ENCODE results near the gene MEST.
"Not testable (repeated sequence)": the region's sequence is repeated elsewhere in the genome, so short reads cannot be mapped to it uniquely, and the experiment has no call there.

The MEST gene

DNA sequence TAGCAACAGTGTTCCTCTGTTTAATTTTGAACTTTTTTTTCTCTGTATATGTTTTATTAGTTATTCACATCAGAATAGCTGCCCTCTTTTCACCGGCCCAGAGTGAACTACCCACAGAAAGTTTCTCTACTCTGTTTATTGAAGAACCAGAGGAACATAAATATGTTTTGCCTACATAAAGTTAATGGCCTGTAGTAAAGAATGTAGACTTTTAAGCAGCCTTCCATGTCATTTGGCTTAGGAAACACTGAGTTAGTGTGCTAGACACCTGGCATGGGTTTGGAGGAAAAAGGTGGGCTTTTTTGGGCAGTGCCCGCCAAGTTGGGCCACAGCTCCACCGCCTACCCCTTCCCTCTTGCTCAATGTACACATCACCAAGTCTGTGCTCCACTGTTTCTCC lies 8.9 kb upstream of the MEST start:
- in situ Hi-C loops (cut with MboI; ENCODE audit: low sequenced_read_pairs) = no loop called here

DNA sequence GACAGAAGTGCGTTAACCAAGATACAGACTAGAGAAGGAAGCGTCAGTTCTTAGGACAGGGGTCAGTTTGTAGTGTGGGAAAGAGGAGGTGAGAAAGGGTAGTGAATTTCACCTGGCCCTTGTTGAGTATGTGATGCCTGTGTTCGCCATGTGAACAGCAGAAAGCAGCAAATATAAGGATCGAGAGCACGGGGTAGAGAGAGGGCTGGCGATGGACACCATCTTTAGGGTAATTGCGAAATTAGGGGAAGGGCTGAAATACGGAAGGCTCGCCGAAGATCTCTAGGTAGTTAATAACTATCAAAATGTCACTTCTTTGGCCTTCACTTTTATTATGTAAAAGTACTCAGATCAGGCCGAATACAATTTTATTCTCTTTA lies 6.2 kb upstream of the MEST start:
- in situ Hi-C loops (cut with MboI; ENCODE audit: low sequenced_read_pairs) = no loop called here

DNA sequence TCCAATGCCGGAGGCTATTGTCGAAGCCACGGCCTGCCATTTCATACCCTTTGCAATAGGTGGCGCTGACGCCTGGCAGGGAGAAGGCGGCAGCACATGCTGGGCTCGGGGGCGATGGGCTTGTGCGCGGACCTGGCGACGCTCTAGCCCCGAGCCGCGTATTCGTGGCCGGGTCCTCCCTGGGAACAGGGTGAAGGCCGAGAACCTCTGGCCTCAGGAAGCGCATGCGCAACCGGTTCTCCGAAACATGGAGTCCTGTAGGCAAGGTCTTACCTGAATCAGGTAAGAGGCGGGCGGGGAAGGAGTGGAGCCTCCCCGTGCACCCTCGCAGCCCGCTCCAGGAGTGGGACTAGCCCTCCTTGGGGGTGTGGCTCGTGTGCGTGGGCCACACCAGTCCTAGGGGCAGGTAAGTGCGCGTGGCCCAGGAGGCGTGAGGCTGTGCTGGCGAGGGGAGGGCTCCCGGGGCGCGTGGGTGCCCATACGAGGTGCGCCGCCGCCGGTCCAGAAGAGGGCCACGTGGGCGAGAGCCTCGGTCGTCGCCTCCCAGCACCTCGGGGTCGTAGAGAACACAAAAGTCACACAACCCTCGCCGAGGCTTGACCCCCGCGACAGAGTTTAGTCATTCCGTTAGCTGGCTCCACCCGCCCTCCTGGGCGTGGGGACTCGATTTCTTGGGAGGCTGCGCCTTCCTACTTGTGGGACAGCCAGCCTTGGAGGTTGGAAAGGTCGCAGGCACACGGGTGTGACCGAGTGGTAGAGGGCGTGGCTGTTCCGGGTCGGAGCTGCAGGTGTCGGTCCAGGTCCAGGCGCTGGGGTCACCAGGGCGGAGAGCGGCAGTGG lies 5.6 kb upstream of the MEST start:
- in situ Hi-C loops (cut with MboI; ENCODE audit: low sequenced_read_pairs) = no loop called here

DNA sequence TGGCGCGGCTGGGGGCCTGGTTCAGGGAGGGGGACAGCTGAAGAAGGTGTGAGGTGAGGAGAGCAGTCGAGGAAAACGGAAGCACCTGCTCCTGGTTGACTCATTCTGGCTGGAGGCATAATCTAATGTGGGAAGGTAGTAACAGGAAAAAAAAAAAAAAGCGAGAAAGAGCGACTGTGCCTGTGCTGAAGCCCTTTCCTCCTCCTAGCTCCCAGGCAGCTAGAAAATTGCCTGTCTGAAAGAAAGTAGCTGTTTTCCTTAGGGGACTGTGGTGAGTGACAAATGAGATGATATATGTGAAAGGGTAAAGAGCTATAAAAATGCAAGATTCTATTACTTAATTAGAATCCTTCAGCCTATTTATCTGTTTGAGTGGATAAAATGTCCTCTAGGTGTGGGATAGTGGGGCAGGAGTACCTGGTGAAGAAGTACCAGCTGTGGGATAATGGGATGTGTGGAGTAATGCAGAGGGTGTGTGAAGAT lies 4.9 kb upstream of the MEST start:
- in situ Hi-C loops (cut with MboI; ENCODE audit: low sequenced_read_pairs) = no loop called here

DNA sequence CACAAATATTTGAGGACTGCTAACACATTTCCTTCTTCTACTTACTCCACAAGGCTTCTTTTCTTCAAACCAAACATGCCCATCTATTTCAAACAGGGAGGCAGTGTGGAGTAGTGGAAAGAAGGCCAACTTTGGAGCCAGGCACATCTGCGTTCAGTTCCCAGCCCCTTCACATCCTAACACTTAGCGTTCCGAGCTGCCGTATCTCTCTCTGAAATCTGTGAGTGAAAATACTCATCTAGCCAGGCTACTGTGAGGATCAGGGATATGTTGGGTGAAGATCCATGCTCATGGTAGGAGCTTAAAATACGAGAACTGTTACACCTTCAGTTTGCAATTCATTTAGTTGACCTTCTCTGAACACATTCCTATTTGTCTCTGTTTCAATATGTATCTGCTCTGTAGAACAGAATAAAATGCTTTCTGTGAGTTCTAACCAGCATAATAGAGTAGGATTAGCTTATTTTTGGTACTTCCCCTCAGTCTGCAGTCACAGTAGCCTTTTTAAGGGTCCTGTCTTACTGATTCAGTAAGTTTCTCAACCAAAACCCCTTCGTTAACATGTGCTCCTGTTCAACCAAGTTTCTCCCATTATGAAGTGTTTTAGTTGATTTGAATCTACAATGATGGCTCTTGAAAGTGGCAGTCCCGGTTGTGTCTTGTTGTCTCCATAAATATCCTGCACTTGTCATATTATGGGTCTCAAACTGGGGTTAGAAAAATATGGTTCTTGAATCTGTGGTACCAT lies 3.3 kb upstream of the MEST start:
- in situ Hi-C loops (cut with MboI; ENCODE audit: low sequenced_read_pairs) = no loop called here

DNA sequence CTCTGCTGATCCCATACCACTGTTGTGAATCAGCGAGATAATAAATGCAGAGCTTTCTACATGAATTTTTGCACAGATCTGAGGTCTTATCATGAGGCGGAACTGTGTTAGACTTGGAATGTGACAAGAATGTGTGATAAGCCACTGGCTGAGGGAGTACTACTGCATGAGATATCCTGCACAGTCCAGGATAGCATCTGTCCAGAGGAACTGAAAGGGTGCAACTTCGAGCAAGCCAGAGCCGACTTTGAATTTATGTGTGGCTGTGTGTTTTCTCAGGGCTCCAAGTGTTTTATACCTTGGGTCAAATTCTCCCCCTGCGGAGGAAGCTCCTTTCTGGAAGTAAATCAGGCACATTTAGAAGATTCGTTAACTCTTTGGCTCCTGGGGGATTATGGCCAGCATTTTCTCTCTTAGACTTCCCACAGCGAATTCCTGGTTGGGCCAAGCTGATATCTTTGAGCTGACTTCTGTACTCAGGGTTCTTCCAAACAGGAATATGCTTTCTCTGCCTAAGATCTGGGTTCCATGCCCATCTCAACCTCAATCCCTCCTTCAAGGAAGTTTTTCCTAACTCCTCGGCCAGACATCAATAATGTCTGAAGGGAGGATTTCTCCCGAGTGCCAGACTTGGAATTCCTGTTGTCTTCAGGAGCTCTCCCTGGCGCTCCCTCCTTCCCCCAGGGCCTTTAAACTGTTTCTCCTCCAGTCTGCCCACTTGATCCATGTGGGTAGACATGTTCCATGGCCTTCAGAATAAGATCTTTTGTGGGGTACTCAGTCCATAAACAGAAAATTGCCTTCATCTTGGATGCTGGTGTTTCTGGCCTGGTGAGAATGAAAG lies 2.5 kb upstream of the MEST start:
- in situ Hi-C loops (cut with MboI; ENCODE audit: low sequenced_read_pairs) = no loop called here

DNA sequence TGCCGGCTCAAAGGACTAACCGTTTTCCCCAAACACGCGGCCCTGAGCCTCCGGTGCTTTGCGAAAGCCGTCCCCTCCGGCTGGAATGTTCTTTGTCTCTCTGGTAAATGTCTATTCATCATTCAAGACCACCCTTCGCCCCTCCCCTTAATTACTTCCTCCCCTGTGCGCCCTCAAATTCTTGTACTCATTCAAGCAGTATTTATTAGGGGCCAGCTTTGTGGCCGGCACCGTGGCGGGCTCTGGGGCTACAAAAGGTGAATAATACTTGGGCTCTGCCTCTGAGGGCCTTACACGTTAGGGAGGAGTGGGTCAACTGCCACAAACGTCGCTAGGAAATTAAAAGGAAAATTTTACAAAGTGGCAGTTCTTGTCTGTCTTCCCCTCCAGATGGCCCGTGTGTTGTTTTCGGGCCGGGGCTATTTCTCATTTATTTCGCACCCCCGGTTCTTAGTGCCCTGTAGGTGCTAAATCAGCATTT lies 1.5 kb upstream of the MEST start:
- in situ Hi-C loops (cut with MboI; ENCODE audit: low sequenced_read_pairs) = no loop called here

DNA sequence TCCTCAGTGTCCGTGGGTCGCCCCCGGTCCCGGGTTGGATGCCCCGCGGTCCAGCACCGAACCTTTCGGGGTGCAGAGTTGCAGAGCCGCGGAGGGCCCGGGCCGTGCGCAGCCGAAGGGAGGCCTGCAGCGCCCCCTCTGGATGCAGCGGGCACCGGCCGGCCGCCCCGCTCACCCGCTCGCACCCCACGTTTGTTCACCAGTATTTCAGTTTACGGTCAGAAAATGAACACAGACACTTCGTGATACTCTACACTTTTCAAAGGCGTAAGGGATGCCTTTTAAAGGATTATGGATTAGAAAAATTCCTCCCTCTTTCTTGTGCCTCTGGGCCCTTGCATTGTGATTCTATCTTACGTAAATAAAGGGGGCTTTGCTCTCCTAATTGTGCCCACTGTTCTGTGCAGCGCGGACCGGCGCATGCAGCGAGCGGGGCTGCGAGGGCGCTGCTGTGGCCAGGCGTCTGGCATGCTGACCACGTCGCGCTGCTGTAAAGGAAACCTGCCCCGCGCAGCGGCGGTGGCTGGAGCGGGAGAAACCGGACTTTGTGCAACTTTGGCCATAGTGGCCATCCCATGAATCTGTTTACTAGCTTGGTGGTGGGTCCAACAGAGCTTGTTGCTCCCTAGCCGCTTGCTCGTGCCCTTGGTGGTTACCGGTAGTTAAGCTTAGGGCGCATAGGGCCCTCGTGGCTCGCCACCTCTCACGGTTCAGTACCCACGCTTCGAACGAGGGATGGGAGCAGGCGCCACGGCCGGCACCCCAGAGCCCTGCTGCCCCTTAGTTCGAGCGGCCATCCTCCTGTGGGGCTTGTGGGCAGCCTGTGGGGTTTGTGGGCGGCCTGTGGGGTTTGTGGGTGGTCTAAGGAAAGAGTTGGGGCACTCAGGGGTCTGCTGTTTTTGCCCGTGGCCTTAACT lies 739 bp upstream of the MEST start:
- in situ Hi-C loops (cut with MboI; ENCODE audit: low sequenced_read_pairs) = no loop called here

DNA sequence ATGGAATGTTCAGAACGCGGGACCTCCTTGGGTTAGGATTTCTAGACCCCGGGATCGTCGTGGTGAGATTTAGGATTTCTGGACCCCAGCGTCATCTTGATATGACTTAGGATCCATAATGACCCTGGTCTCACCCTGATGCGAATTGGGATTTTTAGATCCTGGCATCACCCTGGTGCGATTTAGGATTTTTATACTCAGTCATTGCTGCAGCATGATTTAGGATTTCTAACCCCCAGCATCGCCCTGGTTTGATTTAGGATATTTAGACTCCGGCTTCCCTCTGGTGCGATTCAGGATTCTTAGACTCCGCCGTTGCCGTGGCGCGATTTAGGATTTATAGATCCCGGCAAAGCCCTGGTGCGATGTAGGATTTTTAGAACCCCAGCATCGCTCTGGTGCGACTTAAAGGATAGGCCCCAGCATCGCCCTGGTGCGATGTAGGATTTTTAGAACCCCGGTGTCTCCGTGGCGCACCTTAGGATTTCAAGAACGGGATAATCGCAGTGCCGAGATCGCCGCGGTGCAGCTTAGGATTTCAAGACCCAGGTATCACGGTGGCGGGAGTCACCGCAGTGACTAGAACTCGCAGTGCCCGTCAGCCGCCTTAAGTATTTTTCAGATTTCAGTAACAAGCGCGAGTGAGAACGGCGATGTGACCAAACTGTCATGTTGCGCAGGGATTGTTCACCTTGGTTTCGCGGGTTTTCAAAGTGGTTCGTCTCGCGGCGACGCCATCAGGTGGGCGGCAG lies 814 bp downstream of the MEST start:
- in situ Hi-C loops (cut with MboI; ENCODE audit: low sequenced_read_pairs) = no loop called here

DNA sequence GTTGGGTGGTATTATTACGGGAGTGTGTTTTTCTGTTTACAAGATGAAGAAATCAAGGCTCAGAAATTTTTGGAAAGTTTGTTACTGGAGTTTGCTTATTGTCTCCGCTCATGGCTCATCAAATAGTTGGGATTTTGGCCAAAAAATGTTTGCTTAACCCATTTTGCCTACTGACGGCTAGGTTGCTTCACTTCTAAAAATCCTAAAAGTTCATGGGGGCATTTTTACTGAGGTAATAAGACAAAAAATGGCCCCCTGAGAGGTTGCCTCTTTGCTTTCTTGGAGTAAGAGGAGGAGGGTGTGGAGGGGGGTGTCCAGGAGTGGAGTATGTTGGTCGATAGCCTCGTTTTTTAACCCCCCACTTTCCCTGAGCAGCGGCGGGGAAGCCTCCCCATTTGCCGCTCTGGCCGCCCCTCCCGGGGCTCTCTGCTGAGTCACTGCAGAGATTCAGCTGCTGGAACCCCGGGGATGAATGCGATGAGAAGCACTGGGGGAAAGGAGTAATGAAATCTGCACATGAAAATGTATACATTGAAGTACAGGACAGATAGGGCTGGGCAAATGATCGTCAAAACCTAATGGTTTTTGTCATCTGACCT lies 1.5 kb downstream of the MEST start:
- in situ Hi-C loops (cut with MboI; ENCODE audit: low sequenced_read_pairs) = no loop called here

DNA sequence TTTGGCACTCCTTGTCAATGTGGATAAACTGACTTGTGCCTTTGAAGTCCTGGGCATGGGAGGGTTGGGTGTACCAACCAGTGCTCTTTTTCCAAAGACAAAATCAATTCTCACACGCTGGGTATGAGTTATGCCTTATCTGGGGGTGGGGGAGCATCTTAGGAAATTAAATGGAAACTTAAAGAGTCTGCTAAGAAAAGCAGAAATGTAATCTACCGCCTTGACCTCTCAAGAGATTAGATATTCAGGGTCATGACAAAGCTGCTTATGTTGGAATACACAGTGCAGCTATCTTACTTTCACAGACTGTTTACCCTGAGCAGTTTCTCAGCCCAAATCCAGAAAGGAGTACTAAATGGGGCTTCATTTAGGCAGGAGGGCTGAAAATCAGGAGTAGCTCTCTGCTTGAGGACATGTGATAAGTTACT lies 2.6 kb downstream of the MEST start:
- in situ Hi-C loops (cut with MboI; ENCODE audit: low sequenced_read_pairs) = no loop called here

DNA sequence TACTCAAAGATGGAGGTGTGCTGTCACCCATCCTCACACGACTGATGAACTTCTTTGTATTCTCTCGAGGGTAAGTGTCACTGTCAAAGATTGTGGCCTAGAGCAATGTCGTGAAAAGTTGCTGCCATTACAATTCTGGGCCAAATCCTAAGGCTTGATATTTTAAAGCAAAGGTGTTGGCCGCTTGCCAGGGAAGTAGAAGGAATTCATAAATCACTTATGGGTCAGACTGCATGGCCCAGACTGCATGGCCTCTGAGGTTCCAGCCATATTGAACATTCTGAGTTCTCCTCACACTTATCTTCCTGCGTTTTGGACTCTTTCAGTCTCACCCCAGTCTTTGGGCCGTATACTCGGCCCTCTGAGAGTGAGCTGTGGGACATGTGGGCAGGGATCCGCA lies 8.6 kb downstream of the MEST start:
- in situ Hi-C loops (cut with MboI; ENCODE audit: low sequenced_read_pairs) = no loop called here

DNA sequence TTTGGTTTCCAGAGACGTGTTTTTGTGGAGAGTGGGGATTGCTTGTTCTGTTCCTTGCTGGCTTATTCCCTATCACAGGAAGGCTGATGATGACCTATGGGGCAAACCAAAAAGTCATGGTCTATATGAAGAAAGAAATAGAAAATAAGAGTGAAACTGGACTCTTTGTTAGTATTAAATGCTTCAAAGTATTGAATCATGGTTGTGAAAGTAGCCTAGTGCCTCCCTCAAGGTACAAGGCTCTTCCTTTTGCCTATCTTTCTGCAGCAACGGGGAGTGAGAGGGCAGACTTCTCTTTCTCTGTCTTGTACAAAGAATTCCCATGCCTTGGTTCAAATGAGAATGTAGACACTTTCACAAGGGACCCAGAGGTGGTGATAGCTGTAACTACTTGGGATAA lies 9.0 kb downstream of the MEST start:
- in situ Hi-C loops (cut with MboI; ENCODE audit: low sequenced_read_pairs) = no loop called here

DNA sequence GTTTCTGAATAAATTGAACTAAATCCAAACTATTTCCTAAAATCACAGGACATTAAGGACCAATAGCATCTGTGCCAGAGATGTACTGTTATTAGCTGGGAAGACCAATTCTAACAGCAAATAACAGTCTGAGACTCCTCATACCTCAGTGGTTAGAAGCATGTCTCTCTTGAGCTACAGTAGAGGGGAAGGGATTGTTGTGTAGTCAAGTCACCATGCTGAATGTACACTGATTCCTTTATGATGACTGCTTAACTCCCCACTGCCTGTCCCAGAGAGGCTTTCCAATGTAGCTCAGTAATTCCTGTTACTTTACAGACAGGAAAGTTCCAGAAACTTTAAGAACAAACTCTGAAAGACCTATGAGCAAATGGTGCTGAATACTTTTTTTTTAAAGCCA lies 13.9 kb downstream of the MEST start:
- in situ Hi-C loops (cut with MboI; ENCODE audit: low sequenced_read_pairs) = no loop called here

DNA sequence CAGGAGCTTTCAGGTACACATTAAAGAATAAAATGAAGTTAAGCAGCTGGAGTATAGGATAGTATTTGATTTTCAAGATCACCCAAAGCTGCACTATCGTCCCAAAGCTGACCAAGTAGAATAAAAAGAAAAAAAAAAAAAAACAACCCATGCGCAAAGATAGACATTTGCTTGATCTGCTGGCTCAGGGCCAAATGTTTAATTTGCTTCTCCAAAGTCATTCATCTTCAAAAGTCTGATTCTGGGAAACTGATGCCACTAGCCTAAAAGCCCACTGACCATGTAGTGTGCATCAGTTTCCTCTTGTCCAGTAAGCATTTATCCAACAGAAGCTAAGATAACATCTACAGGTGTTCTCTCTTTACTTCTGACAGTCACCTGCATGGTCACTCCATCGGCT lies 14.5 kb downstream of the MEST start:
- in situ Hi-C loops (cut with MboI; ENCODE audit: low sequenced_read_pairs) = no loop called here

DNA sequence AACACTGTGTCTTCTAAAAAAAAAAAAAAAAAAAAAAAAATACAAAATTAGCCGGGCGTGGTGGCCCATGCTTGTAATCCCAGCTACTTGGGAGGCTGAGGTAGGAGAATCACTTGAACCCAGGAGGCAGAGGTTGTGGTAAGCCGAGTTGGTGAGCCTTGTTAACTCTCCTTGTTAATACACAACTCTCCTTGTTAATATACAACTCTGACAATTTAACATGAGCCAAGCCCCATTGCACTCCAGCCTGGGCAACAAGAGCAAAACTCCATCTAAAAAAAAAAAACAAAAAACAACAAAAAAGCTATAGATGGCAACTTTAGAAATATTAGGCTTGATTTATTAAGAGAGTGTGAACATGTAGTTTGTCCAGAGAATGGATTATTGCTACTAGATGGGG lies 20.2 kb downstream of the MEST start:
- in situ Hi-C loops (cut with MboI; ENCODE audit: low sequenced_read_pairs) = not testable (repeated sequence)

DNA sequence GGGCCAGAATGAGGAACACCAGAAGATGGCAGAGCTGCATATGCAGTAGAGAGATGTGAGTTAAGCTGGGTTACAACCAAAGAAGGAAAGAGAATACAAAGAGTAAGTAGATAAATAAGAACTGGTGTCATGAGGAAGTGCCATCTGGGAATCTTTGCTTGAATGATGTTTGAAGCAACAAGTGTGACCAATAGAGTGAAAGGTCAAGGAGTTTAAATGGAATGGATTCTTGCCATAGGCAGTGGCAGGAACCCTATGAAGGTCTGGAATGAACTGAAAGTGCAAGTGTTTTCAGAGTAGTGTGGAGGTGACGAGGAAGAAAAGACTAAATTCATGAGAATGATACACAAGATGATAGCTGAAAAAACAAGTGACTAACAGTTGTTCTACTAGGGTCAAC lies 21.6 kb downstream of the MEST start:
- in situ Hi-C loops (cut with MboI; ENCODE audit: low sequenced_read_pairs) = no loop called here

DNA sequence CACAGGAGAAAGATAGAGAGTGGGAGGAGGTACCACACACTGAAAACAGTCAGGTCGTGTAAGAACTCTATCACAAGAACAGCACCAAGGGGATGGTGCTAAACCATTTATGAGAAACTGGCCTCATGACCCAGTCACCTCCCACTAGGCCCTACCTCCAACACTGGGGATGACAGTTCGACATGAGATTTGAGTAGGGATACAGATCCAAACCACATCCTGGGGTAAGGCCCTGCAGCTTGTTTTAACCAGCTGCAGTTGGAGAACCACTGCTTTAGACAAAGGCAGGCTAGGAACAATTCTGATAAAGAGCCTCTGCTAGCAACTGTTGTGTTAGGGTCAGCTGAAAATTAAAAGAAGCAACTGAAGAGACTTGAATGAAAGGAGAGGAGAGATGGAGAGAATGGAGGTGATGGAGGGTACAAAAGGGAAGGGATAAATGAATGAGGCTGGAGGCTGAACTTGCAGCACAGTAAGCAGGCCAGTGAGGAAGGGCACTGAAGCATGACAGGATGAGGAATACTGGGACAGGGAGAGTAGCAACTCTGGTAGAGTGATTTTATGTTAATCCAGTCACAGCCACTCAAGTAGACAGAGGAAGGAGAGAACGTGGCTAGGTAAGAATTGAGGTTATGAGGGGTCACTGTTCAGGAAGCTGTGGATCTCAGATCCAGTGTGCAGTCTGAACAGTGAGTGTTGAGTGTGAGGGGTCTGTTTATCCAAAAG lies 23.6 kb downstream of the MEST start:
- in situ Hi-C loops (cut with MboI; ENCODE audit: low sequenced_read_pairs) = no loop called here
